ENCODE data around the gene MED26. TPM values are rescaled to one million over a fixed set of nuclear protein-coding genes. Genes with fewer than 3 reads are reported as not detected.

MED26 gene
- total and polyA plus RNA-seq, 2 experiments from 2014 or later: 7.4 to 15.4 TPM

DNA sequence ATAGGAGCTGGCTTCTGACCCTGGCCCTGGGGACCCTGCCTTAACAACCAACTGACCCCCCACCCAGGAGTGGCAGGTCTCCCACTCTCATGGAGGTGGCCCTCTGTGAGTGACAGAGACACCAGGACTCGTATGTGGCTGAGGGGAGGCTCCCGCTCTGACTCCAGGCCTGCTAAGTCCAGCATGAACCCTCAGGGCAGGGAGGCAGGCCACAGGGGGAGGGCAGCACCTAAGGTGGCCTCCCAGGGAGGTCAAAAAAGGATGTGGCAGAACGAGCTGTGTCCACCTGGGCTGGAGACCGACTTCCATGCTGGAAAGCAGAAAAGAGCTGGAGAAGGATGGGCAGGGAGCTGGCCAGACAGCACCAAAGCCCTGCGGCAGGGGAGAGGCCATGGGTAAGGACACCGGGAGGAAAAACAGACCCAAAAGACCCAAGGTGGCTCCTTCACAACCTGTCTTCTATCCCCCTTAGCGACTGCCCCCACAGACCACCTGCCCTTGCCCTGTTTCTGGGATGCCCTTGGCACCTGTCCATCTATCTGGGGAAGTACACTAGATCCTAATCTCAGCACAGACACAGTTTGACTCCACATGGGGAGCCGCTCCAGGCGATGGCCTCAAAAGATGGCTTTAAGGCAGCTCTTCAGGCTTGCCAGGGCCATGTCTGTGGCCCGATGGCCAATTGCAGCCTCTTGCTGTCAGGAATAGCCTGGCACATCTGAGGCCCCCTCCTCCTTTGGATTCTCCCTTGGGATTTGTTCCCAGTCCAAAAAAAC lies 45.3 kb downstream of the MED26 start (continued):
- TF ChIP-seq, protein P1, sequence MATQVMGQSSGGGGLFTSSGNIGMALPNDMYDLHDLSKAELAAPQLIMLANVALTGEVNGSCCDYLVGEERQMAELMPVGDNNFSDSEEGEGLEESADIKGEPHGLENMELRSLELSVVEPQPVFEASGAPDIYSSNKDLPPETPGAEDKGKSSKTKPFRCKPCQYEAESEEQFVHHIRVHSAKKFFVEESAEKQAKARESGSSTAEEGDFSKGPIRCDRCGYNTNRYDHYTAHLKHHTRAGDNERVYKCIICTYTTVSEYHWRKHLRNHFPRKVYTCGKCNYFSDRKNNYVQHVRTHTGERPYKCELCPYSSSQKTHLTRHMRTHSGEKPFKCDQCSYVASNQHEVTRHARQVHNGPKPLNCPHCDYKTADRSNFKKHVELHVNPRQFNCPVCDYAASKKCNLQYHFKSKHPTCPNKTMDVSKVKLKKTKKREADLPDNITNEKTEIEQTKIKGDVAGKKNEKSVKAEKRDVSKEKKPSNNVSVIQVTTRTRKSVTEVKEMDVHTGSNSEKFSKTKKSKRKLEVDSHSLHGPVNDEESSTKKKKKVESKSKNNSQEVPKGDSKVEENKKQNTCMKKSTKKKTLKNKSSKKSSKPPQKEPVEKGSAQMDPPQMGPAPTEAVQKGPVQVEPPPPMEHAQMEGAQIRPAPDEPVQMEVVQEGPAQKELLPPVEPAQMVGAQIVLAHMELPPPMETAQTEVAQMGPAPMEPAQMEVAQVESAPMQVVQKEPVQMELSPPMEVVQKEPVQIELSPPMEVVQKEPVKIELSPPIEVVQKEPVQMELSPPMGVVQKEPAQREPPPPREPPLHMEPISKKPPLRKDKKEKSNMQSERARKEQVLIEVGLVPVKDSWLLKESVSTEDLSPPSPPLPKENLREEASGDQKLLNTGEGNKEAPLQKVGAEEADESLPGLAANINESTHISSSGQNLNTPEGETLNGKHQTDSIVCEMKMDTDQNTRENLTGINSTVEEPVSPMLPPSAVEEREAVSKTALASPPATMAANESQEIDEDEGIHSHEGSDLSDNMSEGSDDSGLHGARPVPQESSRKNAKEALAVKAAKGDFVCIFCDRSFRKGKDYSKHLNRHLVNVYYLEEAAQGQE (IDR thresholded peaks at IDR 0.05; ENCODE audit: unreplicated experiment): no peak
- no peak for TF ChIP-seq EZH2 (IDR thresholded peaks at IDR 0.05; ENCODE audit: low read depth, unreplicated experiment)
- TF ChIP-seq NANOG (IDR thresholded peaks at IDR 0.05; ENCODE audit: borderline replicate concordance): no peak
- TF ChIP-seq JUNB (IDR thresholded peaks at IDR 0.05; ENCODE audit: unreplicated experiment): no peak
- TF ChIP-seq POLR2AphosphoS5 (IDR thresholded peaks at IDR 0.05; ENCODE audit: low read depth): no peak
- no peak for TF ChIP-seq ZNF331 (CRISPR knock-in tag; IDR thresholded peaks at IDR 0.05; ENCODE audit: low read depth)
- TF ChIP-seq ZNF114 (CRISPR knock-in tag; IDR thresholded peaks at IDR 0.05): no peak
- no peak for TF ChIP-seq ETS1 (IDR thresholded peaks at IDR 0.05)
- no peak for TF ChIP-seq CTCF (conservative IDR thresholded peaks at IDR 0.05; ENCODE audit: low read depth in 2 of 2)
- TF ChIP-seq STAT1 (IDR thresholded peaks at IDR 0.05; ENCODE audit: unreplicated experiment): no peak

- H3K9me2 ChIP-seq (ENCODE audit: insufficient read depth): no peaks in the 10 kb centered on the region
- no peak overlapping the region for H3K4me3 ChIP-seq
- ATAC-seq (no peak), DNase-seq (ENCODE audit: low spot score) (no peak)
- Mint-ChIP-seq H3K36me3 (ENCODE audit: low read depth) (peaks cover 6% of the 10 kb centered on the region; the same call in 2 of the 3 replicates), H3K4me1 (peaks cover 41% of the 10 kb centered on the region), H3K27me3 (ENCODE audit: insufficient read depth, low read depth, poor library complexity) (peaks cover 2% of the 10 kb centered on the region), H3K4me3 (no peak overlapping the region), H3K27ac (peak overlapping the region; percentile 90), H3K9me3 (no peaks in the 10 kb centered on the region)
- no peak overlapping the region; the same call in 1 of the 2 replicates for H3K27ac ChIP-seq (ENCODE audit: low read depth)
- H3K4me1 ChIP-seq (ENCODE audit: insufficient read depth): peaks cover 28% of the 10 kb centered on the region
- peaks cover 27% of the 10 kb centered on the region for H4K20me1 ChIP-seq (replicated peaks; ENCODE audit: insufficient read depth)
- peaks cover 10% of the 10 kb centered on the region; the same call in 1 of the 2 replicates for H3F3A ChIP-seq (replicated peaks; ENCODE audit: low read depth)
- no peaks in the 10 kb centered on the region for H3K27me3 ChIP-seq (ENCODE audit: insufficient read depth)
- H3K4me2 ChIP-seq: no peak overlapping the region
- peaks cover 89% of the 10 kb centered on the region for H3K79me2 ChIP-seq (replicated peaks; ENCODE audit: insufficient read depth)
- H3K36me3 ChIP-seq (ENCODE audit: insufficient read depth): no peaks in the 10 kb centered on the region; the same call in 1 of the 2 replicates
- H2AFZ ChIP-seq: no peak overlapping the region
- TF ChIP-seq CREB1 (CRISPR knock-in tag; IDR thresholded peaks at IDR 0.05; ENCODE audit: low read depth): no peak
- TF ChIP-seq POLR2AphosphoS5 (IDR thresholded peaks at IDR 0.05; ENCODE audit: low read depth): no peak
- no peak for TF ChIP-seq ETS1 (IDR thresholded peaks at IDR 0.05)
- TF ChIP-seq, protein P1 (IDR thresholded peaks at IDR 0.05; ENCODE audit: unreplicated experiment): no peak
- no peak for TF ChIP-seq ZNF114 (CRISPR knock-in tag; IDR thresholded peaks at IDR 0.05)
- no peak for TF ChIP-seq EZH2phosphoT487 (IDR thresholded peaks at IDR 0.05; ENCODE audit: unreplicated experiment)
Measured at GRCh38 chr19:16581971-16582343, 46.0 kb downstream of the MED26 start.
